H9 (cell line): Measurements from ENCODE around the gene GGNBP2. TPM values are rescaled to one million over a fixed set of nuclear protein-coding genes. Genes with fewer than 3 reads are reported as not detected.

Experiments used
- DNase-seq: peaks from one replicate; pipeline ENCODE4 v3.0.0-alpha.2; 2017
- H2AFZ ChIP-seq: one replicate; pipeline ENCODE4 v1.6.1; 2013; ENCODE audit warnings: mild to moderate bottlenecking, low read length, control low read depth, moderate library complexity
- H2AK5ac ChIP-seq: 2 replicates; pipeline ENCODE4 v1.6.1; 2013; ENCODE audit warnings: low read length, control low read depth, mixed read lengths; ENCODE audit not compliant: insufficient read length
- H2BK120ac ChIP-seq: one replicate; pipeline ENCODE4 v1.6.1; 2013; ENCODE audit warnings: low read depth, mild to moderate bottlenecking, low read length, control low read depth, inconsistent platforms; ENCODE audit not compliant: poor library complexity, severe bottlenecking
- H2BK12ac ChIP-seq: 2 replicates; pipeline ENCODE4 v1.6.1; 2013; ENCODE audit warnings: low read length, control low read depth, mixed read lengths, low read depth; ENCODE audit not compliant: insufficient read length
- H2BK15ac ChIP-seq: 2 replicates; pipeline ENCODE4 v1.6.1; 2013; ENCODE audit warnings: low read depth, low read length, control low read depth
- H2BK20ac ChIP-seq: one replicate; pipeline ENCODE4 v1.6.1; 2013; ENCODE audit warnings: low read depth, mild to moderate bottlenecking, low read length, control low read depth, inconsistent platforms; ENCODE audit not compliant: poor library complexity, severe bottlenecking
- H2BK5ac ChIP-seq: 2 replicates; pipeline ENCODE4 v1.6.1; 2013; ENCODE audit warnings: low read length, control low read depth, mixed read lengths; ENCODE audit not compliant: insufficient read length
- H3K14ac ChIP-seq: 2 replicates; pipeline ENCODE4 v1.6.1; 2013; ENCODE audit warnings: low read length, control low read depth; ENCODE audit not compliant: insufficient read depth
- H3K18ac ChIP-seq: 2 replicates; pipeline ENCODE4 v1.6.1; 2013; ENCODE audit warnings: low read depth, mild to moderate bottlenecking, mixed read lengths, low read length, control low read depth; ENCODE audit not compliant: insufficient read length
- H3K23ac ChIP-seq: 2 replicates; pipeline ENCODE4 v1.6.1; 2013; ENCODE audit warnings: low read length, control low read depth, mixed read lengths, low read depth; ENCODE audit not compliant: insufficient read length
- H3K23me2 ChIP-seq: 2 replicates; pipeline ENCODE4 v1.6.1; 2013; ENCODE audit warnings: low read depth, mild to moderate bottlenecking, mixed read lengths, low read length, control low read depth; ENCODE audit not compliant: insufficient read length, poor library complexity, severe bottlenecking
- H3K27ac ChIP-seq: 2 replicates; pipeline ENCODE4 v1.5.1; 2013; ENCODE audit warnings: low read length, control low read depth, mixed read lengths, low read depth; ENCODE audit not compliant: insufficient read length
- H3K27me3 ChIP-seq: 2 replicates; pipeline ENCODE4 v1.6.1; 2013; ENCODE audit warnings: low read length, control low read depth, inconsistent platforms; ENCODE audit not compliant: insufficient read depth
- H3K4ac ChIP-seq: 2 replicates; pipeline ENCODE4 v1.6.1; 2013; ENCODE audit warnings: low read depth, mild to moderate bottlenecking, control low read depth, inconsistent platforms, low read length, moderate library complexity
- H3K4me1 ChIP-seq: 2 replicates; pipeline ENCODE4 v1.6.1; 2013; ENCODE audit warnings: low read length, control low read depth, inconsistent platforms; ENCODE audit not compliant: insufficient read depth
- H3K4me2 ChIP-seq: 2 replicates; pipeline ENCODE4 v1.6.1; 2013; ENCODE audit warnings: low read length, control low read depth, mixed read lengths; ENCODE audit not compliant: insufficient read length, insufficient read depth
- H3K56ac ChIP-seq: 2 replicates; pipeline ENCODE4 v1.6.1; 2013; ENCODE audit warnings: low read depth, mild to moderate bottlenecking, mixed read lengths, low read length, control low read depth; ENCODE audit not compliant: insufficient read length
- H3K79me1 ChIP-seq: 2 replicates; pipeline ENCODE4 v1.6.1; 2013; ENCODE audit warnings: low read depth, mild to moderate bottlenecking, moderate library complexity, low read length, control low read depth, inconsistent platforms; ENCODE audit not compliant: insufficient read depth, poor library complexity, severe bottlenecking
- H3K79me2 ChIP-seq: 2 replicates; pipeline ENCODE4 v1.6.1; 2013; ENCODE audit warnings: low read length, control low read depth, inconsistent platforms; ENCODE audit not compliant: insufficient read depth
- H3K9ac ChIP-seq: 2 replicates; pipeline ENCODE4 v1.6.1; 2013; ENCODE audit warnings: low read length, control low read depth, mixed read lengths; ENCODE audit not compliant: insufficient read length; ENCODE audit errors: extremely low read depth
- H3K9me3 ChIP-seq: one replicate; pipeline ENCODE4 v1.6.1; 2013; ENCODE audit warnings: low read depth, low read length, inconsistent platforms; ENCODE audit not compliant: control insufficient read depth
- H3T11ph ChIP-seq: one replicate; pipeline ENCODE4 v1.6.1; 2013; ENCODE audit warnings: mild to moderate bottlenecking, low read length, control low read depth, inconsistent platforms
- H4K20me1 ChIP-seq: one replicate; pipeline ENCODE4 v1.6.1; 2013; ENCODE audit not compliant: control insufficient read depth, insufficient read length, insufficient read depth
- H4K5ac ChIP-seq: 2 replicates; pipeline ENCODE4 v1.6.1; 2013; ENCODE audit warnings: low read depth, mild to moderate bottlenecking, mixed read lengths, low read length, control low read depth; ENCODE audit not compliant: insufficient read length
- H4K8ac ChIP-seq: replicated peaks from 2 replicates; pipeline ENCODE4 v1.6.1; 2013; ENCODE audit warnings: low read length, control low read depth, mixed read lengths, low read depth; ENCODE audit not compliant: insufficient read length
- H4K91ac ChIP-seq: 2 replicates; pipeline ENCODE4 v1.6.1; 2013; ENCODE audit warnings: low read depth, mild to moderate bottlenecking, moderate library complexity, mixed read lengths, low read length, control low read depth; ENCODE audit not compliant: insufficient read length
- H3K27ac Mint-ChIP-seq, 3 experiments: 2 replicates in 2 of 3; 3 replicates in 1 of 3; pipeline ENCODE4 v1.8.0; 2020 to 2021; ENCODE audit warnings: mixed read lengths in 3 of 3, mild to moderate bottlenecking in 1 of 3, moderate library complexity in 1 of 3
- H3K27me3 Mint-ChIP-seq: 2 replicates; pipeline ENCODE4 v1.8.0; 2021; ENCODE audit warnings: low read depth, mild to moderate bottlenecking, moderate library complexity, mixed read lengths
- H3K36me3 Mint-ChIP-seq, 3 experiments: 2 replicates in 2 of 3; 3 replicates in 1 of 3; pipeline ENCODE4 v1.8.0; 2020 to 2021; ENCODE audit warnings: low read depth in 3 of 3, mixed read lengths in 3 of 3; ENCODE audit not compliant: insufficient read depth in 1 of 3
- H3K4me1 Mint-ChIP-seq, 2 experiments: 2 replicates each; pipeline ENCODE4 v1.8.0; 2020; ENCODE audit warnings: mixed read lengths in 2 of 2
- H3K4me3 Mint-ChIP-seq, 2 experiments: 2 replicates in 1 of 2; 3 replicates in 1 of 2; pipeline ENCODE4 v1.8.0; 2020 to 2021; ENCODE audit warnings: mild to moderate bottlenecking in 2 of 2, mixed read lengths in 2 of 2, moderate library complexity in 1 of 2
- H3K9me3 Mint-ChIP-seq, 2 experiments: 2 replicates in 1 of 2; 3 replicates in 1 of 2; pipeline ENCODE4 v1.8.0; 2020; ENCODE audit warnings: mild to moderate bottlenecking in 2 of 2, mixed read lengths in 2 of 2, moderate library complexity in 1 of 2
- WGBS: extraction: QIAGEN DNeasy Blood & Tissue Kit; methylation state at CpG from one replicate; pipeline ENCODE4 v1.1.7; 2013; ENCODE audit warnings: missing lambda C conversion rate, low lambda C conversion rate, mixed read lengths; ENCODE audit not compliant: insufficient read length; ENCODE audit errors: extremely low coverage; 5-methylcytosine and 5-hydroxymethylcytosine counted together
- total RNA-seq: library from RNA; stranded (reverse); gene quantifications from 2 replicates; pipeline ENCODE4 v1.2.1, GENCODE V29; 2021
- TF ChIP-seq, protein P1 (sequence below): fragments of 200-600 bp; sonication (generic); conservative IDR thresholded peaks from 3 replicates; pipeline ENCODE4 v1.8.0; 2021; ENCODE audit warnings: antibody characterized with exemption, mild to moderate bottlenecking

GGNBP2 gene
- total RNA-seq, 1 experiment from 2014 or later: 52.8 TPM

GRCh38 chr17:36532435-36532975 is 12.2 kb upstream of the GGNBP2 start:
- H3K36me3 Mint-ChIP-seq: peaks cover 38 to 78% (median 48%) of the 10 kb centered on the region in 3 experiments
- no peak overlapping the region for H2AFZ ChIP-seq
- no peak overlapping the region for H3K23ac ChIP-seq
- no CpG with 5 or more reads among the region's 2 CpGs for WGBS
- peak overlapping the region; percentile 24 for H3K9ac ChIP-seq
- TF ChIP-seq, protein P1, sequence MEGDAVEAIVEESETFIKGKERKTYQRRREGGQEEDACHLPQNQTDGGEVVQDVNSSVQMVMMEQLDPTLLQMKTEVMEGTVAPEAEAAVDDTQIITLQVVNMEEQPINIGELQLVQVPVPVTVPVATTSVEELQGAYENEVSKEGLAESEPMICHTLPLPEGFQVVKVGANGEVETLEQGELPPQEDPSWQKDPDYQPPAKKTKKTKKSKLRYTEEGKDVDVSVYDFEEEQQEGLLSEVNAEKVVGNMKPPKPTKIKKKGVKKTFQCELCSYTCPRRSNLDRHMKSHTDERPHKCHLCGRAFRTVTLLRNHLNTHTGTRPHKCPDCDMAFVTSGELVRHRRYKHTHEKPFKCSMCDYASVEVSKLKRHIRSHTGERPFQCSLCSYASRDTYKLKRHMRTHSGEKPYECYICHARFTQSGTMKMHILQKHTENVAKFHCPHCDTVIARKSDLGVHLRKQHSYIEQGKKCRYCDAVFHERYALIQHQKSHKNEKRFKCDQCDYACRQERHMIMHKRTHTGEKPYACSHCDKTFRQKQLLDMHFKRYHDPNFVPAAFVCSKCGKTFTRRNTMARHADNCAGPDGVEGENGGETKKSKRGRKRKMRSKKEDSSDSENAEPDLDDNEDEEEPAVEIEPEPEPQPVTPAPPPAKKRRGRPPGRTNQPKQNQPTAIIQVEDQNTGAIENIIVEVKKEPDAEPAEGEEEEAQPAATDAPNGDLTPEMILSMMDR: no peak
- DNase-seq: no peak
- H3K27ac Mint-ChIP-seq: peak overlapping the region in 1 of 3 experiments; percentile 44; a peak in 1 of 7 replicates
- no peak overlapping the region for H3K4ac ChIP-seq
- no peak overlapping the region for H2BK15ac ChIP-seq
- H3T11ph ChIP-seq: no peak overlapping the region
- H3K4me1 Mint-ChIP-seq: peaks cover 10 to 17% of the 10 kb centered on the region in 2 experiments
- H3K27ac ChIP-seq: no peak overlapping the region
- no peak overlapping the region for H4K5ac ChIP-seq
- H3K27me3 ChIP-seq: no peaks in the 10 kb centered on the region
- H3K4me1 ChIP-seq: 0 out of 2 replicates have a peak, but pooled peaks cover 2% of the 10 kb centered on the region
- H3K79me2 ChIP-seq: peaks cover 5% of the 10 kb centered on the region; the same call in 1 of the 2 replicates
- H3K56ac ChIP-seq: no peak overlapping the region
- peaks cover 1% of the 10 kb centered on the region; the same call in 1 of the 2 replicates for H3K27me3 Mint-ChIP-seq
- H2BK12ac ChIP-seq: no peak overlapping the region
- peaks cover 0 to 7% of the 10 kb centered on the region in 2 experiments; a peak in 3 of 5 replicates for H3K9me3 Mint-ChIP-seq
- peaks cover 7% of the 10 kb centered on the region for H3K23me2 ChIP-seq
- H3K4me2 ChIP-seq: no peak overlapping the region
- no peaks in the 10 kb centered on the region for H3K9me3 ChIP-seq
- H4K91ac ChIP-seq: no peak overlapping the region
- no peak overlapping the region for H3K14ac ChIP-seq
- no peak overlapping the region for H2AK5ac ChIP-seq
- H4K20me1 ChIP-seq: no peaks in the 10 kb centered on the region
- no peak overlapping the region for H3K18ac ChIP-seq
- peak overlapping the region; percentile 42 to 45; a peak in 2 of 5 replicates for H3K4me3 Mint-ChIP-seq
- peaks cover 7% of the 10 kb centered on the region for H3K79me1 ChIP-seq
- H4K8ac ChIP-seq: no peak overlapping the region
- no peak overlapping the region for H2BK5ac ChIP-seq
- no peak overlapping the region for H2BK20ac ChIP-seq
- H2BK120ac ChIP-seq: no peak overlapping the region
